Activated CD8-positive, alpha-beta memory T cell treated with anti-CD3 and anti-CD28 coated beads for 48 hours (primary cell): ENCODE data around the gene SNX6.
"Not testable (repeated sequence)": the region's sequence is repeated elsewhere in the genome, so short reads cannot be mapped to it uniquely, and the experiment has no call there.

ENCODE experiments used
- DNase-seq, 3 experiments: peaks; one replicate each; pipeline ENCODE4 v3.0.0-alpha.2; 2020; ENCODE audit warnings: low read depth in 2 of 3, low spot score in 2 of 3

The SNX6 gene

DNA sequence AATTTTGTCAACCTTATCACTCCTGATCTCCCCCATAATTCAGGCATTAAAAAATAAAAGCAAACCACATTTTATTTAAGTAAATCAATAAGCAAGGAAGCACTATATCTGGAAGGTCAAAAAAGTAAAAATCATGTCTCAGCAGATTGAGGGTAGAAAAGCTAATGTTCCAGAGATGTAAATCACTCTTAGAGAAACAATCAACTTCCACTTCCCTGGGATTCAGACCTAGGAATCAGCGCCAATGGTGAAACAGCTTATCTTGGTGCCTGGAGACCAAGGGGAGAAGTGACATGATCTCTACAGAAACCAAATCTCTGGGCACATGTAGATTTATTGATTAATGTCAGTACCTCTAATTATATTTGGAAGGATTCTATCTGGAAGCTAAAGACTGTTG lies 10.9 kb upstream of the SNX6 start:
- no peak for DNase-seq

DNA sequence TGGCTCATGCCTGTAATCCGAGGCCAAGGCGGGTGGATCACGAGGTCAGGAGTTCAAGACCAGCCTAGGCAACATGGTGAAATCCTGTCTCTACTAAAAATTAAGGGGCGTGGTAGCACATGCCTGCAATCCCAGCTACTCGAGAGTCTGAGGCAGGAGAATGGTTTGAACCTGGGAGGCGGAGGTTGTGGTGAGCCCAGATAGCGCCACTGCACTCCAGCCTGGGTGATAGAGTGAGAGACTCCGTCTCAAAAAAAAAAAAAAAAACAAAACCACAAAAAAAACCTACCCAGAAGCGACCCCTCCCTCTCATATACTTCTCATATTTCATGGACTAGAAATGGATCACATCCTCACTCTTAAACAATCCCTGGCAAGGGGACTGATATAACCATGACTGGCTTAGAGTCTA lies 4.4 kb upstream of the SNX6 start:
- not testable (repeated sequence) for DNase-seq

DNA sequence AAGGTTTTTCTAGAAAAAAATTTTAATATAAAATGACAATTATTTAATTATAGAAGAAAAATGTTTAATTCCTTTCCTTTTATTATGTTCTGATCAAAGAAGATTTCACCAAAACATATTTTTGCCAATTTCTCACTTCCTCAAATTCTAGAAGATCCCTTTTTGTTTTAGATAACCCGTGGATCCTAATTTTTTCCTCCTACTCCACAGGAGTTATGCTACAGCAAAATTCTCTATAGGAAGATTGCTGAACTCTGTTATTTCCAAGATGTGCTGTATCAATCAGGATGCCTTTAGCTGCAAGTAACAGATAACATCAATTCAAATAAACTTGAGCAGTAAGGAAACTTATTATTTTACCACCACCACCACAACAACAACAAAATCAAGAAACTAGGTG lies 3.8 kb upstream of the SNX6 start:
- DNase-seq, result no peak

DNA sequence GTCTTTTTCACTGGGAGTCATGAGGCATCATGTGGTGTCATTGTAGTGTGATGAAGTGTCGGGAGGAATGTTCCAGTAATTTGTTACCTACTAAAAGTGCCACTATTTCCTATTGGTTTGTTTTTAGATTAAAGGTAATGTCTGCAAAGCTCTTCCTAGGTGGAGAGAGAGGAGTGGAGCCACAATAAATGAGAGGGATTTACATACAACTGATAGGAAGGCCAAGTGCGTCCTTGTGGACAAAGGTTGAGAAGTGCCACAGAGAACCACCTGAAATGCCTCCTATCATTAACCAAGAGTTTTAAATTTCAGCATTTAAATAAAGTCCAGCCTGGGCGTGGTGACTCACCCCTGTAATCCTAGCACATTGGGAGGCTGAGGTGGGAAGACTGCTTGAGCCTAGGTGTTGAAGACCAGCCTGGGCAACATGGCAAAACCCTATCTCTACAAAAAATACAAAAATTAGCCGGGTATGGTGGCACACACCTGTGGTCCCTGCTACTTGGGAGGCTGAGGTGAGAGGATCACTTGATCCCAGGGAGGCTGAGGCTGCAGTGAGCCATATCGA lies 2.5 kb upstream of the SNX6 start:
- DNase-seq, result no peak

DNA sequence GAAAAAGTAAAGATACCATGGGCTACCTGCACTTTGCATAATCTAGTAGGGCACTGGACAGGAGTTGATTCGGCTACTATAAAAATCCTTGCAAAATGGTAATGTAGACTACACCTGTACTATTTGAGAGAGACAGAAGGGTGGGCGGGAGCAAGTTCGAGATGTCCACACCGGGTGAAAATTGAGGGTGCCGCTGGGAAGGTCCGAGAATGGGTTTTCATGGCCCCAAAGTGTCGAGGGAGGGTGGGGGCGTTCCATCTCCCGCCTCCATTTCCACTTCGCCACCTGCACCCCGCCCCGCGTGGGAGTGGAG lies 648 bp downstream of the SNX6 start:
- DNase-seq, result no peak

DNA sequence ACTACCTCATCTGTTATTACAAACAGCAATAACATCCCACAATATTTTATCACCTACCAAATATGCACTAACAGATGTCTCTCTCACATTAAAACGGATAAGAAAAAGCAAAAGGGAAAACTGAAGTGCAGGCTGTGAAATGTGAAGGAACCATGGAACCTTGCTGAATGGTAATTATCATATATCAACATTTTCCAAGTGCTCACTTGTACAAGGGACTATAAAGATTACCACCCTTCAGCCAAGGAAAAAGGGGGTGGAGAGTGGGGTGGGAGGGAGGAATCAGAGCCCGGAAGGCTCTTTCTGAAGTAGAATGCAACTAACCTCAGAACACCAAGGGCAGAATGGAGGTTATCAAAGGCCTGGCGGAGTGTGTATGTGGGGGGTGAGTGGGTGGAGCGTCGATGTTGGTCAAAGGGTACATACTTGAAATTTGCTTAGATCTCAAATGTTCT lies 1.2 kb downstream of the SNX6 start:
- no peak for DNase-seq

DNA sequence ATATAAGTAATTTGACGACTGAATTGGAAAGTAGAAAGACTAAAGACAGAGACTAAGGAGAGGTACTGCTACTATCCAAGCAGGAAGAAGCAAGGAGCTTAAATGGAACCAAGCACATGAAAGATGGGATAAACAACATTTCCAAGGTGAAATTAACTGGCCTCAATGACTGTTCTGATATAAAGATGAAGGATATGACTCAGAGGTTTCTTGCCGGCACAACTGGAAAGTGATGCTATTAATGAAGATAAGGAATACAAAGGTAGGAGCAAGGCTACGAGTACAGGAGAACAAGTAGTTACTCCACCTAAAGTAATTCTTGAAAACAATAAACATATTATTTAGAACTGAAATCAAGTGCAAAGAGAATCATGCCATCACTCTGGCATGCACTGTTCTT lies 6.4 kb downstream of the SNX6 start:
- no peak for DNase-seq

DNA sequence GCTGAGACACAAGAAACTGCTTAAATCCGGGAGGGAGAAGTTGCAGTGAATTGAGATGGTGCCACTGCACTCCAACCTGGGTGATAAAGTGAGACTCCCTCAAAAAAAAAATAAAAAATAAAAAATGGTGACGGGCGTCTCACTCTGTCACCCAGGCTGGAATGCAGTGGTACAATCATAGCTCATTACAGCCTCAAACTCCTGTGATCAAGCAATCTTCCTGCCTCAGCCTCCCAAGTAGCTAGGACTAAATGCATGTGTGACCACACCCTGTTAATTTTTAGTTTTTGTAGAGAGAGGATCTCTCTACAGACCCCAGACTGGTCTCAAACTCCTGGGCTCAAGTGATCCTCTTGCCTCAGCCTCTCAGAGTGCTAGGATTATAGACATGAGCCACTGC lies 9.1 kb downstream of the SNX6 start:
- no peak for DNase-seq

DNA sequence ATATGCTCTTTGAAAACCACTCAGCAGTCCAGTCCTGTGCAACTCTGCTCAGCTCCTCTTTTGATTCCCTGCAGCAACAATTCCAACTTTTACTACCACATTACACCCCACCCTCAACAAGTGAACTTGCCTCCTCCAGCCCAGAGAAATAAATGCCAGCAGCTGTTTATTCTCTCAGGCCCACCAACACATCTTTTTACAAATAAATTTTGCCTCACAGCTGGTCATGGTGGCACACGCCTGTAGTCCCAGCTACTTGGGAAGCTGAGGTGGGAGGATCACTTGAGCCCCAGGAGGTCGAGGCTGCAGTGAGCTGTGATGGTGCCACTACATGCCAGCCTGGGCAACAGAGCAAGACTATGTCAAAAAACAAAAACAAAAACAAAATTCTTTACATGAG lies 9.8 kb downstream of the SNX6 start:
- DNase-seq, result no peak

DNA sequence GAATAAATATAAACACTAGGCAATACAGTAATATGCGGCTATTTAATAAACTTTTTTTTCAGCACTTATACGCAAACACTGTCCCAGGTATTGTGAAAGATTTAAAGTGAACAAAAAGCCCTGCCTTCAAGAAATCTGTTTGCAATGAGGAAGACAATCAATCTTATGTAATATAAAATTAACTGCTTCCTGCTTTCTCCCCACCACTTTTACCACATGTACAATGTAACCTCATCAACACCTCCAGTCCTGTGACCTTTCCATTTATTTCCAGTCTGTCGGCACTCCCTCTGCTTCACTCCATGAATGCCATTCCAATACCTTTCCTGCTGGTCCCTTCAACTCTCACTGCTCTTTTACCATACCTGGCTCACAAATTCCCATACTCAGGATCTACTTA lies 10.5 kb downstream of the SNX6 start:
- DNase-seq, result no peak

DNA sequence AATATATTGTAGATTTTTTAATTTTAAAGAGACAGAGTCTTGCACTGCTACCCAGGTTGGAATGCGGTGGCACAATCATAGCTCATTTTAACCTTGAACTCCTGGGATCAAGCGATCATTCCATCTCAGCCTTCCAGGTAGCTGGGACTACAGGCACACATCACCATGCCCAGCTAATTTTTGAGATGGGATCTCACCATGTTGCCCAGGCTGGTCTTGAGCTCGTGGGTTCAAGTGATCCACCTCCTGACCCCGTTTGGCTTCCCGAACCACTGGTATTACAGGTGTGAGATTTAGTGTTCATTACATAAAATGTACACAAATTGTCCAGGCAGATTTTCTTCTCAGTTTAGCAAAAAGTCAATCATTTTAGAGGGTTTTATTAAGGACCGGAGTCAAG lies 13.6 kb downstream of the SNX6 start:
- no peak for DNase-seq

DNA sequence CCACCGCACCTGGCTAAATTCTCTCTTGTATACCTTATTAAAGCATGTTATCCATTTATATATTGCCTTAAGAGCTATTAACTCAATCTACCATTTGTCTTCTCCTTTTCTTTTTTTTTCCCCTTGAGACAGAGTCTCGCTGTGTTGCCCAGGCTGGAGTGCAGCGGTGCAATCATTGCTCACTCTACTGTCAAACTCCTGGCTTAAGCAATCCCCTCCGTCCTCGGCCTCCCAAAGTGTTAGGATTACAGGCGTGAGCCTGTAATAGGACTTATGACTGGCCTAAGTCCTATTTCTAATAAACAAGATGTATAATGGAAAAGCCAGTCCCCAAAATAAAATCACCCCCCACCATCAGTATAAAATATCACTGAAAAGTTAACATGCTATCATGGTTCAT lies 14.4 kb downstream of the SNX6 start:
- DNase-seq, result no peak

DNA sequence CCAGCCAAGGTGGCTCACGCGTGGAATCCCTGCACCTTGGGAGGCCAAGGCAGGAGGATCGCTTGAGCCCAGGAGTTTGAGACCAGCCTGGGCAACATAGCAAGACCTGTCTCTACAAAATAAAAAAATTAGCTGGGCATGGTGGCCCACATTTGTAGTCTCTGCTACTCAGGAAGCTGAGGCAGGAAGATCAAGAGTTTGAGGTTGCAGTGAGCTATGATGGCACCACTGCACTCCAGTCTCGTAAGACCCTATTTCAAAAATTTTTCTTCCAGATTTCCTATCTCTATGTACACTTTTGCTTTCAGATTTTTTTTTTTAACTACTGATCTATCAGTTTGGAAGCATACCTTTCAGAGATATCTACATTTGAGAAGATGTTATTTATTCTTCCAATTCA lies 15.3 kb downstream of the SNX6 start:
- DNase-seq, result no peak

DNA sequence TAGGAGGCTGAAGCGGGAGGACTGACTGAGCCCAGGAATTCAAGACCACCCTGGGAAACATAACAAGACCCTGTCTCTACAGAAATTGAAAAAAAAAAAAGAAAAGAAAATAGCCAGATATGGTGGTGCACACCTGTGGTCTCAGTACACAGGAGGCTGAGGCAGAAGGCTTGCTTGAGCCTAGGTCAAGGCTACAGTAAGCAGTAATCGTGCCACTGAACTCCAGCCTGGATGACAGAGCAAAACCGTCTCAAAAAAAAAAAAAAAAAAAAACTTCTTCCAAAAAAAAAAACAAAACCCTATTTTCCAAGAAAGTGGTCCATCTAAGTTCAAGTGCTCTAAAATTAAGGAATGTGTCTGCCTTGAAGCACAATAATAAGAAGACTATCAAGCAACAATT lies 19.8 kb downstream of the SNX6 start:
- no peak for DNase-seq

DNA sequence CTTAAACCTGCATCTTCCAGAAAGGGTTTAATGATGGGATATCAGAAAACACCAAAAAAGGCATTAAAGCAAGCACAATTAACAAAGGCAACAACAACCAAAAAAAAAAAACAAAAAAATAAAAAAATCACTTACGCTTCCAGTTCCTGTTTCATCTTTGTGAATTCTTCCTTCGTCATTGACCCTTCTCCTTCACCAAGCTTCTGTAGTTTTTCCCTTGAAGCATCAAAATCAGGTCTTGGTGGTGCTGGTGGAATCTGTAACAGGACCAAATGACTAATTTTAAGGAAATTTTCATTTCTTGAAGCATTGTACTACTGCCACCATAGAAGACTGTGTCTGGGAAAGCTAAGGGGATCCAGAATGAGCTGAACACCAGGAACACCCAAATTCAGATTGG lies 24.5 kb downstream of the SNX6 start:
- DNase-seq, result no peak

DNA sequence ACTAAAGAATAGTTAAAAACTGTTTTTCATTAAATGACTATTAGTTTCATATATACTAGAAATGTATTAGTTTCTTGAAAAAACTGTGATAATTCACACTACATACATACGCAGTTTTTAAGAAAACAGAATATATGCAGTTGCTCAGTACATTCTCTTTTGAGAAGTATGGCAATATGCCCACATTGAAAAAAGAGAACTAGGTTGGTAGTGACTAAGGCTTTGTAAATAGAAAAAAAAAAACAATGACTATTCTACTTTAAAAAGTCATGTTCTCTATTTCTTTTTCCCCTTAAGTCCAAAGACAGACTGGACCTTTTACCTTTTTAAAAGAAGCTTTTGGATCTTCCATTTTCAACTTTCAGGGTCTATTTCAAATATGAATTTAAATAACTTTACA lies 25.0 kb downstream of the SNX6 start:
- DNase-seq, result no peak

DNA sequence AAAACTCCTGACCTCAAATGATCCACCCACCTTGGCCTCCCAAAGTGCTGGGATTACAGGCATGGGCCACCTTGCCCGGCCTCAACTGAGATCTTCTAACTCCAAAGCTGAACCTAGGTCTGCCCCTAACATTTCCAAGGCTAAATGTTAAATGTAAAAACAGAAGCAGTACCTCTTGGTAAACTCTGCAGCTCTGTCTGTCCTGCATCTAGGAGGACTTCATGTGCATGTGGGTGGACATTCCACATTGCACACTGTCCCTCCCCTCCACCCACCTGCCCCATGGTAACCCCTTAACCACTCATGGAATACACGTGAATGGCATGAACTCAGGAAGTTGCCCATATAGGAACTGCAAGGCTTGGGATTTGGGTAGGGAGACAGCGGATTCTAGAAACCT lies 33.1 kb downstream of the SNX6 start:
- no peak for DNase-seq

DNA sequence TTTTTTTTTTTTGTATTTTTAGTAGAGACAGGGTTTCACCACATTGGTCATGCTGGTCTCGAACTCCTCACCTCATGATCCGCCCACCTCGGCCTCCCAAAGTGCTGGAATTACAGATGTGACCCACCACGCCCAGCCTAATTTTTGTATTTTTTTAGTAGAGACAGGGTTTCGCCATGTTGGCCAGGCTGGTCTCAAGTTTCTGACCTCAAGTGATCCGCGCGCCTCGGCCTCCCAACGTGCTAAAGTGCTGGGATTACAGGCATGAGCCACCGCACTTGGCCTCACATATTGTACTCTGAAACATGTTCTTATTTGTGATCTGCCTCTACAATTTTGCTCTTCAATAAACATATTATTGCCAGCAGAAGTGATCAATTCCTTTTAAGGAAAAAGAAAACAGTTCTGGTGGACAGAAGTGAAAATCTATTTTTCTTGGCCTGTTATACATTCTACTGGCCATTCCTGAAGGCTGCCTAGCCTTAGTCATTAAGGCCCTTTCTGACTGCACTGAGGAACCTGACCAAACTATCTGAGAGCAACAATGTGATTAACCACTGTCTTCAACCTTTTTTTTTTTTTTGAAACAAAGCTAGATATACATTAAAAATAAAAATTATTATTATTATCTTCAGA lies 36.1 kb downstream of the SNX6 start:
- DNase-seq, result no peak

DNA sequence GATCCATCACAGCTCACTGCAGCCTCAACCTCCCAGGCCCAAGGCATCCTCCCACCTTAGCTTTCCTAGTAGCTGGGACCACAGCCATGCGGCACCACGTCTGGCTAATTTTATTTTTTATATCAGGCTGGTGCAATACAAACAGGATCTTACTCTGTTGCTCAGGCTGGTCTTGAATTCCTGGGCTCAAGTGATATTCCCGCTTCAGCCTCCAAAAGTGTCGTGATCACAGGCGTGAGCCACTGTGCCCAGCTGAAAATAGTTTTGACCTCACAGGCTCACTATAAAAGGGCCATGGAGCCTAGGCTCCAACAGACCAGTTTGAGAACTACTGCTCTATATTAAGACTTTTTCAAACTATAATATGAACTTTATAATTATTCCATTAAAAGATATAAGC lies 37.3 kb downstream of the SNX6 start:
- DNase-seq, result no peak

DNA sequence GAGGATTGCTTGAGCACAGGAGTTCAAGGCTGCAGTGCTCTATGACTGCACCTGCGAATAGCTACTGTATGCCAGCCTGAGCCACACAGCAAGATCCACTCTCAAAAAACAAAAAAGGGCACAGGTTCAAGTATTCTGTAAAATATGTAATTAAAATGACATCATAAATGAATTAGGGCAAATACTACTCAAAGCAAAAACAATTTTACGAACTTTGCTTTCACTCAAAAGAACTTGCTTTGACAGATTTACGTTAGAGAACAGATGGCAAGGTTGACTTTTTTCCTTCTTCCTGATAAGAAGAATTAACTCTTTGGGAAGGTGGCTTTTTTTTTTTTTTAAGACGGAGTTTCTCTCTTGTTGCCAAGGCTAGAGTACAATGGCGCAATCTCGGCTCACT lies 46.4 kb downstream of the SNX6 start:
- no peak for DNase-seq

DNA sequence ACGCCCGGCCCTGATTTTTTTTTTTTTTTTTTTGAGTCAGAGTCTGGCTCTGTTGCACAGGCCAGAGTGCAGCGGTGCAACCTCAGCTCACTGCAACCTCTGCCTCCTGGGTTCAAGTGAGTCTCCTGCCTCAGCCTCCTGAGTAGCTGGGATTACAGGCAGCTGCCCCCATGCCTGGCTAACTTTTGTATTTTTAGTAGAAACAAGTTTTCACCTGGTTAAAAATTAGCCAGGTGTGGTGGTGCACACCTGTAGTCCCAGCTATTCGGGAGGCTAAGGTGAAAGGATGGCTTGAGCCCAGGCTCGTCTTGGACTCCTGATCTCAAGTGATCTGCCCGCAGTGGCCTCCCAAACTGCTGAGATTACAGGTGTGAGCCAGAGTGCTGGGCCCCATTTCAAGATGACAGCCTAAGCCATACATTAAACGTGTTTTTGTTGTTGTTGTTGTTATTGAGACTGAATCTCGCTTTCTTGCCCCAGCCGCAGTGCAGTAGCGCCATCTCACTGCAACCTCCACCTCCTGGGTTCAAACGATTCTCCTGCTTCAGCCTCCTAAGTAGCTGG lies 47.7 kb downstream of the SNX6 start:
- DNase-seq, result no peak

DNA sequence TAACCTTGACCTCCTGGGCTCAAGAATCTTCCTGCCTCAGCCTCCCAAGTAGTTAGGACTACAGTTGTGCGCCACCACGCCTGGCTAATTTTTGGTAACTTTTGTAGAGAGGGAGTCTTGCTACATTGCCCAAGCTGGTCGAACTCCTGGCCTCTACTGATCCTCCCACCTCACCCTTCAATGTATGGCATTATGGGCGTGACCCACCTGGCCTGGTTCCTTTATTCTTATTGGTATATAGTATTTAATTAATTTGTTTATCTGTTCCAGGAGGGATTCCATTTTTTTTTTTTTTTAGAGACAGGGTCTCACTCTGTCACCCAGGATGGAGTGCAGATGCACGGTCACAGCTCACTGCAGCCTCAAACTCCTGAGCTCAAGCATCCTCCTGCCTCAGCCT lies 49.6 kb downstream of the SNX6 start:
- no peak for DNase-seq

DNA sequence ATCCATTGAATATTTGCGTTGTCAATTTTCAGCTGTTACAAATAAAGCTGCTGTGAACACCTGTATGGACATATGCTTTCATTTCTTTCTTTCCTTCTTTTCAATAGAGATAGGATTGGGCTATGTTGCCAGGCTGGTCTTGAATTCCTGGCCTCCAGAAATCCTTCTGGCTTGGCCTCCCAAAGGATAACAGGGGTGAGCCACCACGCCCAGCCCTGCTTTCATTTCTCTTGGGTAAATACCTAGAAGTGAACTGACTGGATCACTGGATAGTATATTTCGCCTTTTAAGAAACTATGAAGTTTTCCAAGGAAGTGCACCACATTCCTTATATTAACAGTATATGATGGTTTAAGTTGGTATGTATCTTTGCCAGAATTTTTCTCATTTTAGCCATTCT lies 58.2 kb downstream of the SNX6 start:
- no peak for DNase-seq
